ENCODE measurements around the gene PEX11G.

DNA sequence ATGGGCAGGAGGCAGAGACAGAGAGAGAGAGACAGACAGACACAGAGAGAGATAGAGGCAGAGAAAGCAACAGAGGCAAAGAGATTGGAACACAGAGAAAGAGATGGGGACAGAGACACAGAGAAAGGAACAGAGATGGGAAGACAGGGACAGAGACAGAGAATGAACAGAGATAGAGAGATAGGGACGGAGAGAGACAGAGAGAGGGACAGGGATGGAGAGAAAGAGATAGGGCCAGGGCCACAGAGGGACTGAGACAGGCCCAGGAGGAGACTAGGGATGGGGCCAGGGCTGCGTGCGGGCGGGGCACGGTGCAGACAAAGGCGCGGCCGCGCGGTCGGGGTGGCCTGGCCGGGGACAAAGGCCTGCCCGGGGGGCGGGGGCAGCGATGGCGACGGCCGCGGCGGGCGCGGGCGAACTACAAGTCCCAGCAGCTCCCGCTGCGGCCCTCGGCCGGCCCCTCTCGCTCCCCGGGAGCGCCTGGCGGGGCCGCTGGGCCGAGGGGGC is 26.9 kb upstream of the PEX11G start, which contains the start of gene ZNF358:
- TF ChIP-seq SUZ12 (IDR thresholded peaks at IDR 0.05; ENCODE audit: extremely low read depth, insufficient read depth, insufficient read length): no peak
- no peak for TF ChIP-seq ZNF274 (IDR thresholded peaks at IDR 0.05; ENCODE audit: low read depth, low read length)

Measured in NT2/D1 (cell line).